Panc1 (cell line): ENCODE data around the gene TTC28. TPM values are rescaled to one million over a fixed set of nuclear protein-coding genes. Genes with fewer than 3 reads are reported as not detected.

Source experiments
- ATAC-seq: fragments of 200-7000 bp; cut with Tn5 transposase; 2 replicates; pipeline ENCODE4 v1.9.1; 2020; ENCODE audit warnings: mild to moderate bottlenecking, moderate library complexity
- BruUV-seq: library from RNA; stranded (reverse); fragments of 400-500 nt; replicated peaks from 2 replicates; lab custom pipeline; 2021; lab: Mats Ljungman, UMichigan
- CTCF ChIA-PET: fragments of 300-600 bp; sonication (Branson Sonifier 250); formaldehyde crosslinking; loops from one replicate; lab custom pipeline; 2022; ENCODE audit warnings: antibody characterized with exemption; lab: Charles Lee
- POLR2A ChIA-PET: fragments of 300-600 bp; sonication (Branson Sonifier 250); formaldehyde crosslinking; loops from one replicate; lab custom pipeline; 2022; ENCODE audit warnings: antibody characterized with exemption; lab: Charles Lee
- DNase-seq: peaks from one replicate; pipeline ENCODE4 v3.0.0-alpha.2; 2010; ENCODE audit warnings: low read depth, low spot score
- H3K27ac ChIP-seq: 2 replicates; pipeline ENCODE4 v1.5.1; 2011; ENCODE audit warnings: mild to moderate bottlenecking, low read length, inconsistent platforms
- H3K27me3 ChIP-seq: fragments of 200-500 bp; sonication (Bioruptor generic); 2 replicates; pipeline ENCODE4 v1.6.0; 2014; ENCODE audit warnings: low read length, inconsistent platforms; ENCODE audit not compliant: control insufficient read depth, insufficient read depth
- H3K36me3 ChIP-seq: fragments of 200-500 bp; sonication (Bioruptor generic); 2 replicates; pipeline ENCODE4 v1.5.1; 2014; ENCODE audit warnings: inconsistent platforms, mild to moderate bottlenecking, low read length, moderate library complexity; ENCODE audit not compliant: control insufficient read depth, insufficient read depth
- H3K4me1 ChIP-seq: 2 replicates; pipeline ENCODE4 v1.5.1; 2011; ENCODE audit warnings: inconsistent platforms, mild to moderate bottlenecking, low read length, moderate library complexity; ENCODE audit not compliant: control insufficient read depth, insufficient read depth
- H3K4me3 ChIP-seq, 2 experiments: 2 replicates each; pipeline ENCODE4 v1.5.1; 2011 to 2012; ENCODE audit warnings: low read depth in 2 of 2, low read length in 2 of 2, mild to moderate bottlenecking in 2 of 2, inconsistent platforms in 1 of 2, moderate library complexity in 1 of 2
- H3K9me3 ChIP-seq: fragments of 200-500 bp; sonication (Bioruptor generic); 2 replicates; pipeline ENCODE4 v1.5.1; 2014; ENCODE audit warnings: low read depth, mild to moderate bottlenecking, inconsistent platforms, low read length, moderate library complexity; ENCODE audit not compliant: control insufficient read depth, insufficient read depth
- POLR2AphosphoS5 ChIP-seq: IDR thresholded peaks from 2 replicates; pipeline ENCODE4 v1.6.1; 2012; ENCODE audit warnings: mild to moderate bottlenecking, low read depth, low read length, moderate library complexity
- SIN3A ChIP-seq: IDR thresholded peaks from 2 replicates; pipeline ENCODE4 v1.6.1; 2012; ENCODE audit warnings: low read depth, mild to moderate bottlenecking, low read length, moderate library complexity, borderline replicate concordance; ENCODE audit not compliant: insufficient read depth
- TCF7L2 ChIP-seq: IDR thresholded peaks from 2 replicates; pipeline ENCODE4 v1.6.1; 2011; ENCODE audit warnings: mild to moderate bottlenecking, low read depth, low read length, inconsistent platforms
- in situ Hi-C: cut with HindIII; loops from 2 replicates; pipeline ENCODE4 v1.10.0; 2016; ENCODE audit warnings: low sequenced_read_pairs, low pct_unique_long_range_greater_than_20kb
- intact Hi-C: fragments of 100-400 bp; cut with micrococcal nuclease; formaldehyde crosslinking; loops from one replicate; pipeline ENCODE4 v1.10.0; 2022; ENCODE audit not compliant: unreplicated experiment
- total RNA-seq: library from RNA; stranded (reverse); gene quantifications from one replicate; pipeline ENCODE4 v1.2.1, GENCODE V29; 2021; ENCODE audit not compliant: unreplicated experiment
- TF ChIP-seq, protein P1 (sequence below), 2 experiments: IDR thresholded peaks; 2 replicates each; pipeline ENCODE4 v1.6.1; 2011 to 2012; ENCODE audit warnings: low read depth in 2 of 2, control low read depth in 1 of 2, low read length in 1 of 2, mild to moderate bottlenecking in 1 of 2, moderate library complexity in 1 of 2; ENCODE audit not compliant: insufficient read depth in 1 of 2
- TF ChIP-seq, protein P2 (sequence below): fragments of 450-650 bp; IDR thresholded peaks from 2 replicates; pipeline ENCODE4 v1.5.1; 2017; ENCODE audit warnings: mild to moderate bottlenecking

Gene TTC28
- total RNA-seq, 1 experiment from 2014 or later = 24.8 TPM

GRCh38 chr22:28629420-28630176 lies 50.0 kb downstream of the TTC28 start:
- TF ChIP-seq, protein P1, sequence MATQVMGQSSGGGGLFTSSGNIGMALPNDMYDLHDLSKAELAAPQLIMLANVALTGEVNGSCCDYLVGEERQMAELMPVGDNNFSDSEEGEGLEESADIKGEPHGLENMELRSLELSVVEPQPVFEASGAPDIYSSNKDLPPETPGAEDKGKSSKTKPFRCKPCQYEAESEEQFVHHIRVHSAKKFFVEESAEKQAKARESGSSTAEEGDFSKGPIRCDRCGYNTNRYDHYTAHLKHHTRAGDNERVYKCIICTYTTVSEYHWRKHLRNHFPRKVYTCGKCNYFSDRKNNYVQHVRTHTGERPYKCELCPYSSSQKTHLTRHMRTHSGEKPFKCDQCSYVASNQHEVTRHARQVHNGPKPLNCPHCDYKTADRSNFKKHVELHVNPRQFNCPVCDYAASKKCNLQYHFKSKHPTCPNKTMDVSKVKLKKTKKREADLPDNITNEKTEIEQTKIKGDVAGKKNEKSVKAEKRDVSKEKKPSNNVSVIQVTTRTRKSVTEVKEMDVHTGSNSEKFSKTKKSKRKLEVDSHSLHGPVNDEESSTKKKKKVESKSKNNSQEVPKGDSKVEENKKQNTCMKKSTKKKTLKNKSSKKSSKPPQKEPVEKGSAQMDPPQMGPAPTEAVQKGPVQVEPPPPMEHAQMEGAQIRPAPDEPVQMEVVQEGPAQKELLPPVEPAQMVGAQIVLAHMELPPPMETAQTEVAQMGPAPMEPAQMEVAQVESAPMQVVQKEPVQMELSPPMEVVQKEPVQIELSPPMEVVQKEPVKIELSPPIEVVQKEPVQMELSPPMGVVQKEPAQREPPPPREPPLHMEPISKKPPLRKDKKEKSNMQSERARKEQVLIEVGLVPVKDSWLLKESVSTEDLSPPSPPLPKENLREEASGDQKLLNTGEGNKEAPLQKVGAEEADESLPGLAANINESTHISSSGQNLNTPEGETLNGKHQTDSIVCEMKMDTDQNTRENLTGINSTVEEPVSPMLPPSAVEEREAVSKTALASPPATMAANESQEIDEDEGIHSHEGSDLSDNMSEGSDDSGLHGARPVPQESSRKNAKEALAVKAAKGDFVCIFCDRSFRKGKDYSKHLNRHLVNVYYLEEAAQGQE (IDR thresholded peaks at IDR 0.05; ENCODE audit: insufficient read depth in 1 of 2, low read depth in 2 of 2, low read length in 1 of 2) = no peak
- TF ChIP-seq, protein P2, sequence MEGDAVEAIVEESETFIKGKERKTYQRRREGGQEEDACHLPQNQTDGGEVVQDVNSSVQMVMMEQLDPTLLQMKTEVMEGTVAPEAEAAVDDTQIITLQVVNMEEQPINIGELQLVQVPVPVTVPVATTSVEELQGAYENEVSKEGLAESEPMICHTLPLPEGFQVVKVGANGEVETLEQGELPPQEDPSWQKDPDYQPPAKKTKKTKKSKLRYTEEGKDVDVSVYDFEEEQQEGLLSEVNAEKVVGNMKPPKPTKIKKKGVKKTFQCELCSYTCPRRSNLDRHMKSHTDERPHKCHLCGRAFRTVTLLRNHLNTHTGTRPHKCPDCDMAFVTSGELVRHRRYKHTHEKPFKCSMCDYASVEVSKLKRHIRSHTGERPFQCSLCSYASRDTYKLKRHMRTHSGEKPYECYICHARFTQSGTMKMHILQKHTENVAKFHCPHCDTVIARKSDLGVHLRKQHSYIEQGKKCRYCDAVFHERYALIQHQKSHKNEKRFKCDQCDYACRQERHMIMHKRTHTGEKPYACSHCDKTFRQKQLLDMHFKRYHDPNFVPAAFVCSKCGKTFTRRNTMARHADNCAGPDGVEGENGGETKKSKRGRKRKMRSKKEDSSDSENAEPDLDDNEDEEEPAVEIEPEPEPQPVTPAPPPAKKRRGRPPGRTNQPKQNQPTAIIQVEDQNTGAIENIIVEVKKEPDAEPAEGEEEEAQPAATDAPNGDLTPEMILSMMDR = no peak
- no peak for TF ChIP-seq TCF7L2
- TF ChIP-seq SIN3A = no peak
- no peak for TF ChIP-seq POLR2AphosphoS5
- Histone ChIP-seq H3K9me3 (no peaks in the 10 kb centered on the region), H3K4me1 (no peaks in the 10 kb centered on the region), H3K27ac (no peak overlapping the region), H3K36me3 (no peaks in the 10 kb centered on the region), H3K27me3 (no peaks in the 10 kb centered on the region), H3K4me3 (no peak overlapping the region)
- BruUV-seq = no TSS peak
- in situ Hi-C loops (no loop called here), intact Hi-C loops (no loop called here)
- DNase-seq (no peak), ATAC-seq (no peak)
- POLR2A ChIA-PET = no interaction called here
- CTCF ChIA-PET = no interaction called here

- H3K27me3 ChIP-seq = no peaks in the 10 kb centered on the region
- no peak for DNase-seq
- H3K27ac ChIP-seq = no peak overlapping the region
- POLR2A ChIA-PET = no interaction called here
- no peak overlapping the region for H3K4me3 ChIP-seq
- ATAC-seq = no peak
- H3K9me3 ChIP-seq = no peaks in the 10 kb centered on the region
- no TSS peak for BruUV-seq
- no peaks in the 10 kb centered on the region for H3K36me3 ChIP-seq
- TF ChIP-seq POLR2AphosphoS5 (no peak), SIN3A (no peak), TCF7L2 (no peak)
- TF ChIP-seq, protein P1 (IDR thresholded peaks at IDR 0.05; ENCODE audit: insufficient read depth in 1 of 2, low read depth in 2 of 2, low read length in 1 of 2) = no peak
- TF ChIP-seq, protein P2 = no peak
- no peaks in the 10 kb centered on the region for H3K4me1 ChIP-seq
- in situ Hi-C loops (no loop called here), intact Hi-C loops (no loop called here)
- CTCF ChIA-PET = no interaction called here
Observed at GRCh38 chr22:28628766-28629165, 50.9 kb downstream of the TTC28 start.
